Stimulated activated naive CD8-positive, alpha-beta T cell treated with anti-CD3 and anti-CD28 coated beads, Interleukin-15, Interleukin-2, amounts not matched to agents 100 U/mL and 50 U/mL, for 24 hours (primary cell): ENCODE data around the gene C5orf15.

Source experiments
- ATAC-seq: fragments of 150-1000 bp; cut with Tn5 transposase; one replicate; pipeline ENCODE4 v1.10.0; 2021
- DNase-seq: peaks from one replicate; pipeline ENCODE4 v3.0.0; 2021

Gene C5orf15

GRCh38 chr5:133968204-133968980 is at the start of gene C5orf15:
Gene C5orf15, minus strand, starts transcription at chr5:133968625. Its CDS starts 41 bp downstream, at chr5:133968584.
- DNase-seq (peak; percentile 94), ATAC-seq (peak; percentile 99)

- DNase-seq (no peak), ATAC-seq (no peak)
Observed at GRCh38 chr5:134008266-134008749, 39.9 kb upstream of the C5orf15 start.

GRCh38 chr5:134007581-134008265 is 39.3 kb upstream of the C5orf15 start:
- ATAC-seq (no peak), DNase-seq (no peak)

- ATAC-seq = no peak
- no peak for DNase-seq
Observed at GRCh38 chr5:134006115-134006514, 37.7 kb upstream of the C5orf15 start.

DNA sequence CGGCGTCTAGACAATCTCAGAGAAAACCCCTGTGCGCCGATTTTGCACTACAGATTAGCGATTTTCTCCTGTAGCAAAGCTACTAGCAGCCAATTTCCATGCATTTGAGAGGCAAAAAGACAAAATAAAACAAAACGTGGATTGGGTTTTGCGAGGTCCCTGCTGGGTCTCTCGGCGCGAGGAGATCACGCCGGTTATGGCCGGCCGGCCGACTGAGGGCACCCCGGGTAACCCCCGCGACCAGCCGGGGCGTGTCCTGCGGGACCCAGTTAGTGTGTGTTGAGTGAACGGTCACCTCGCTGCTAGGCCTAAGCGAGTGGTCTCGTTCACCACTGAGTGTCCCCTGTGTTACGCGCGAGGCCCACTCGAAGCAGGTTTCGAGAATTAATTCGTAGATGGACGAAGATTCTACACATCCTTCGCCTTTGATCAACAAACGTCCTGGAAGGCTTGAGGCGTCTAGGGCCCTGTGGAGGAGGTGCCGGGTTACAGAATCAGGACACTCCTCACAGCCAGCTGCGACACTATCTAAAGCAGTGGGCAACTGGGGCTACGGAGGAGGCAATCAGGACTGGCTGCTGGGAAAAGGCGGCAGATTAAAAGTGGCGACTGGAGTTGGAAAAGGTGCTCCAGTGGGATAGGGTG is 37.1 kb upstream of the C5orf15 start:
- DNase-seq (peak; percentile 56), ATAC-seq (no peak)

DNA sequence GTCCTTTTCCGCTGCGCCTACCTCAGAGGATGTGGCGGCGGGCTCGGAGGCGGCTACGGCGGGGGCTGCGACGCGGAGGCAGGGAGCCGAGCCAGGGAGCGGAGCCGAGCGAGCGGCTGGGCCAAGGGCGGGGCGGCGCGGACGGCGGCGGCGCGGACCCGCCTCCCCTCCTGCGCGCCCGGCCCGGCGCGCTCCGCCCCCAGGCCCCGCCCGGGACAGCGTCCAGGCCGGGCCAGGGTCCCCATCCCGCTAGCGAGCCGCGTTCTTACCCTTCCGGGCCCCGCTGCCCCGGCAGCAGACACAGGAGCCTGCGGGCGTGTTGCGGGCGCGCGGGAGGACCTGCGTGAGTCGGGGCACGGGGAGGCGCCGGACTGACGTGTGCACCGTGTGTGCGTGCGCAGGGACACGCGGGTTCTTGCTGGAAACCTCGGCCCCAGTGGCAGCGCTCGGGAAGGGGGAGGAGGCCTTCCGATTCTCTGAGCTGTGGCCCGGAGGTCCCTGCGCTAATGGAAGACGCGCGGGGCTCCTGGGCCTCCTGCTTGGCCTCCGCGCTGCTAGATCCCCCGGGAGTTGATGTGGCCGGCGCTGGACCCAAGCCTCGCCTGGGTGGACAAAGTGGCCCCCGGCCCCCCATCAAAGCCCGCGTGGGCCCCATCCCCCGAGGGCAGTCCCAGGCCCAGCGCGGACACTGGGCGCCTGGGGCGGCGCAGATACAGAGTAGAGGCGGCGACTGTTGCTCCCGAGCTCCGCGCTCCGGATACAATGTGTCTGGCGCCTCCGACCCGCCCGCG is 36.4 kb upstream of the C5orf15 start, which contains the start of gene VDAC1:
VDAC1 (minus strand) TSS at position 350 of the 791 bp plus-strand sequence. CDS start 11,963 bp downstream, outside the sequence.
- DNase-seq = peak; percentile 87
- ATAC-seq = peak; percentile 89

- DNase-seq (peak; percentile 65), ATAC-seq (peak; percentile 15)
Observed at GRCh38 chr5:134003817-134004625, 35.6 kb upstream of the C5orf15 start.

DNA sequence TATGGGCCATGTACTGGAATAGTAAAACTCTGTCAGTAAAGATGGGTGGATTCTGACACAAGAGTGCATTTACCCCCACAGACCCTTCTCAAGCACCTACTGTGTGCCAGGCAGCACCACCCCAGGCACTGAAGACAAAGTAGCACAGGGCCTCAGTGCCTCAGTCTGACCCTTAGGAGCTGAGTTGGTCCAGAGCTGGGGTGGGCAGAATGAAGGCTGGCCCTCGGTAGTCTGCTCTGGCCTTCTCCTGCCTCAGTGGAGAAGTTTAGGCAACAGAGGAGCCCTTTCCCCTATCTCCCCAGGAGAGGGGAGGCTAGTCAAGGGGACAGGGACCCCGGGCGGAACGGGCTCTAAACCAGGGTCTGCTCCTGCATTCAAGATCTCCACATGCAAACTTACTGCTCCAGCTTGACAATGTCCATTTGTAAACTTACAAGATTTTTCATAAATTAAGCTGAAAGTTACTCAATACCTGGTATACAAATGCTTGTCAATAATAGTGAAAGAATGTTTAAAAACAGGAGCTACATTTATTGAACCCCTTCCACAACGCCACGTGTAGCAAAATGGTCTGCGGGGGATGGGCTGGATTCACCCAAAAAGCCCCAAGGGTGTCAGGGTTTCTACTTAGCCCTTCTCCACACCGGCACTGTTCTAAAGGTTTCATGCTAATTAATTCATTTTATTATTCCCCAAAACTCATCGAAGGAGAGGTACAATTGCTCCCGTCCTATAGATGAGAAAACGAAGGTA is 34.8 kb upstream of the C5orf15 start:
- ATAC-seq (peak; percentile 1), DNase-seq (peak; percentile 61)

DNA sequence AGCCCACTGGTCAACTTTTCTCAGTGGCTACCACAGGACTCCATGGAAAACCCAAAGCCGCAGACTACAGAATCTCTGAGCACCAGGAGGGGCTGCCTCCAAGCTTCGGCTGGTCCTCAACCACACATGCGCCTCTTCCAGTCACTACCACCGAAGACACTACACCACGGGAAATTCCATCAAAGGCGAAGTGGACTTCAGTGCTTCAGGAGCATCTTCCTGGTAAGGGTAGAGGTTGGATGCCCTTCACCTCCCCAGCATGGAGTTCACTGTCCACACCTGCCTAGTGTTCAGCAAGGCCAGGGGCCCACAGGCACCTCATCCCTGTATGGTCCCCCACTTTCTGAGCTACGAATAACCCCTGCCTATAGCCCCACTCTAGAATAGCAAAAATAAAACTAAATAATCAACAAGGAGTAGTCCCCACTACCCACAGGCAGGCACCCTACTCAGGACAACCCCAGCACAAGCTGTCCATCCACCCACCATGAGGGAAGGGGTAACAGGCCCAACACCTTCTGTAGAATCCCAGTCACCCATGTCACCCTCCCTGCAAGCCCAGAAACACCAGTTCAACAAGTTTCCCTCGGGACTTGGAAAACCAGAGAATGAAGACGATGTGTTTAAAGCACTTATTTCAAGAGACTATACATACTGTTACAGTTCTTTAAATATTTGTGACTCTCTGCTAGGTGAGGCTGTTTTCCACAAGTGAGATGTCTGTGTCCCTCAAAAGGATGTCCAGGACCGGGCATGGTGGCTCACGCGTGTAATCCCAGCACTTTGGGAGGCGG is 33.7 kb upstream of the C5orf15 start:
- DNase-seq (no peak), ATAC-seq (no peak)

- DNase-seq (no peak), ATAC-seq (no peak)
Observed at GRCh38 chr5:134000696-134001453, 32.5 kb upstream of the C5orf15 start.

DNA sequence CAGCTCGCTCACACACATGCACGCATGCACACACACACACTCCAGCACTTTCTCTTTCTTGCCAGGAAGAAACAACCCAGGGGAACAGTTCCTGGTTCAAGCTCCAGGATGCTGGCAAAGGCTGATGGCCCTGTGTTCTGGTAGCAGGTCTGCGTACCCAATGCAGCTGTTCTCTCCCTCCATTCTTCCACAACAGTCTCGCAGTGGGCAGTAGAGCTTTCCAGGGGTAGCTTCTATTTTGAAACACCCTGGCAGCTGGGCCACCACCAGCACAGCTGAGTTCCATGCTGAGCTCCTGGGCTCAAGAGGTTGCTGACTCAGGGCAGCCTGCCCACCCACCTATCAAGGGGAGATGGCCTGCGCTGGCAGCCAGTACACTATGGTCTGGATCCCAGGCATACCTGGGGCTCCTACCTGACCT is 31.7 kb upstream of the C5orf15 start:
- DNase-seq = no peak
- ATAC-seq = no peak

GRCh38 chr5:133998807-133999206 is 30.4 kb upstream of the C5orf15 start:
- no peak for ATAC-seq
- DNase-seq = no peak

DNA sequence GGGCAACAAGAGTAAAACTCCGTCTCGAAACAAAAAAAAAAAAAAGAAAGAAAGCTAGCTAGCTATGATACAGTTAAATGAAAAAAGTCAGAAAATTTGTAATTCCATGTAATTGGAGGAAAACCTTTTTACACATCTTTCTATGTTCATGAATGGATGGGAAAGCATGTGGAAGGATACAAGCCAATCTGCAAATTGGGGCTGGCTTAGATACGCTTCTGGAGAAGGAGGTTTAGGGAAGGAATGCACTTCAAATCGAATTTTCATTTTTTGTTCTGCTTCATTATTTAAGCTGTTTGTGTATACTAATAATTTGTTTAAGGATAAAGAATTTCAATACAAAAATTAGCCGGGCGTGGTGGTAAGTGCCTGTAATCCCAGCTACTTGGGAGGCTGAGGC is 29.6 kb upstream of the C5orf15 start:
- DNase-seq (no peak), ATAC-seq (no peak)

DNA sequence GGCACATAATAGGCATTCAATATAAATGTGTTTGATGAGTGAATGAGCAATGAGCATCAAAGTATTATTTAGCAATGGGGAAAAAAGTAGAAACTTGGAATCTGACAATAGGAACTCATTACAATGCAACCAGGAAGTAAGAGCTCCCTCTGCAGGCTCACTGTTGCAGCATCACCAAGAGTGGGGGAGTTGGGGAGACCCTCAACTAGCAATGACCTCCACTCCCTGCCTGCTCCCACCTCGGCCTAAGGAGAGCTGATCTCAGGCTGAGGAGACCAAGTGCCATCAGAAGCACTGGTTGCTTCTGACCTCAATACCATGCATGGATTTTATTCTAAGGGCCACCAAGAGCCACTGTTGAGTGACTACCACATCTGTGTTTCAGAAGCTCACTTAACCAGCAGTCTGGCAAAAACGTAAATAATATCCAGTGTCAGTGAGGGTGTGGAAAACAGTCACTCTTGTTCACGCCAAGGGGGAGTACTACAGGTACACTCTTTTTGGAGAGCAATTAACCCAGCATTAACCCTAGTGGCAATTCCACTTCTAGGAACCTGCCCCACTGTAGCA is 28.3 kb upstream of the C5orf15 start:
- no peak for DNase-seq
- no peak for ATAC-seq

DNA sequence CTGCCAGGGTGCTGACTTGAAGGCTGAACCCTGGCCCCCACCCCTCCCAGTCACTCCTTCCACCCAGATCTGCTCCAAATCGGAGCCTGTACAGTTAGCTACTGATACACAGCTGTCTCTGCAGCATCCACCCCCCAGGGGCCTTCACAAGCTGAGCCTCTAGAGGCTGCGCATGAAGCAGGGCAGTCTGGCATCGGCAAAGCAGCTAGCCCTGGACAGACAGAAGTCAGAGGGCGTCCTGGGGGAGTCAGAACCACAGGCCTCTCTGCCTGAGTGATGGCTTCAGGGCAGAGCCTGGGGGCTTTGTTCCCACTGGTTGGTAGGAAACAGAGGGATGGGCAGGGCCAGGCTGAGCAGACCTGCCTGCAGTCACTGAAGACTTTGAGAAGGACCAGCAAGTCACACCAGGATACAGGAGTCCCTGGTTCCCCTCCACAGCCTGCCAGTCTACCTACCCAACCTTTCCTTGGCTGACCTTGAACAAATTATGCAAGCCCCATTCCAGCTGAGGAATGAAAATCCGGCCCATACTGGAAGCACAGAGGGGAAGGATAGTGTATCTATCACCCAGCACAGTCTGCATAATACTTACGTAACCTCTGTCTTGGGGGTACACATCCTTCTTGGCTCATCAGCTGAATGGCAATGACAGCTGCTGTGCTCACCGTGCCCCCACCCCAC is 27.6 kb upstream of the C5orf15 start:
- DNase-seq = no peak
- ATAC-seq = no peak

- DNase-seq (no peak), ATAC-seq (no peak)
Observed at GRCh38 chr5:133995341-133995740, 26.9 kb upstream of the C5orf15 start.

DNA sequence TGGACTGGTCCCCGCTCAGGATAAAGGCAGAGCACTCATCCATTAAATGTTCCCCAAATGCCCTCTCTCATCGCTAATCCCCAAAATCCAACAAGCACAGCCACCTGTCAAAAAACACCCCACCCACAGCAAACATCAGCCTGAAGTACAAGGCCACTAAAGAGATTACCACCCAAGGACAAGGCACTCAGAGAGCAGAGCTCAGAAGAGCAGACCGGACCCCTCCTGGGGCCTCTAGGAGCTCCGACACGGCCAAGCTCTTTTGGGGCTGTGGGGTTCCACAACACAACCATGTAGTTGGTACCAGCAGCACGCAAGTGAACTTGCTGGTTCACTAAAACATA is 26.5 kb upstream of the C5orf15 start:
- no peak for DNase-seq

More for the DNA sequence above, 26.5 kb upstream of the C5orf15 start:
- ATAC-seq = no peak
